HepG2 (cell line): ENCODE measurements around the gene TMEM62. TPM values are rescaled to one million over a fixed set of nuclear protein-coding genes. Genes with fewer than 3 reads are reported as not detected.

Experiments used
- ADNP ChIP-seq: sonication (generic); formaldehyde crosslinking; IDR thresholded peaks from 2 replicates; pipeline ENCODE4 v1.4.0; 2020; ENCODE audit warnings: missing genetic modification reagents
- BCL6 ChIP-seq: IDR thresholded peaks from 2 replicates; pipeline ENCODE4 v1.6.1; 2016; ENCODE audit warnings: missing genetic modification reagents, missing compliant biosample characterization
- DR1 ChIP-seq: sonication (generic); formaldehyde crosslinking; IDR thresholded peaks from 2 replicates; pipeline ENCODE4 v1.8.0; 2021; ENCODE audit warnings: mild to moderate bottlenecking, missing genetic modification reagents, inconsistent platforms
- ELF1 ChIP-seq: sonication (generic); formaldehyde crosslinking; IDR thresholded peaks from 2 replicates; pipeline ENCODE4 v1.4.0; 2020; ENCODE audit warnings: missing genetic modification reagents
- GFI1 ChIP-seq: sonication (generic); formaldehyde crosslinking; IDR thresholded peaks from 2 replicates; pipeline ENCODE4 v1.5.0; 2020; ENCODE audit warnings: missing genetic modification reagents, mild to moderate bottlenecking, borderline replicate concordance
- MBD4 ChIP-seq: IDR thresholded peaks from 2 replicates; pipeline ENCODE4 v1.6.1; 2012; ENCODE audit warnings: low read length, inconsistent platforms, borderline replicate concordance
- MED1 ChIP-seq: sonication (generic); formaldehyde crosslinking; IDR thresholded peaks from 2 replicates; pipeline ENCODE4 v1.4.0; 2020; ENCODE audit warnings: missing genetic modification reagents
- MED8 ChIP-seq: sonication (generic); formaldehyde crosslinking; IDR thresholded peaks from 2 replicates; pipeline ENCODE4 v1.8.1; 2023; ENCODE audit warnings: mild to moderate bottlenecking, missing genetic modification reagents; ENCODE audit not compliant: insufficient replicate concordance
- MXD1 ChIP-seq: sonication (generic); formaldehyde crosslinking; IDR thresholded peaks from 2 replicates; pipeline ENCODE4 v1.4.0; 2020; ENCODE audit warnings: mild to moderate bottlenecking, missing genetic modification reagents
- NRL ChIP-seq: sonication (generic); formaldehyde crosslinking; IDR thresholded peaks from 2 replicates; pipeline ENCODE4 v1.5.0; 2020; ENCODE audit warnings: missing genetic modification reagents, mild to moderate bottlenecking, moderate library complexity, borderline replicate concordance
- RBAK ChIP-seq: sonication (generic); formaldehyde crosslinking; IDR thresholded peaks from 2 replicates; pipeline ENCODE4 v1.5.1; 2020; ENCODE audit warnings: mild to moderate bottlenecking, missing genetic modification reagents
- REXO4 ChIP-seq: sonication (generic); formaldehyde crosslinking; IDR thresholded peaks from 2 replicates; pipeline ENCODE4 v1.8.0; 2022; ENCODE audit warnings: missing genetic modification reagents, mild to moderate bottlenecking, borderline replicate concordance
- SIN3B ChIP-seq: fragments of 150-350 bp; IDR thresholded peaks from 2 replicates; pipeline ENCODE4 v1.6.1; 2014; ENCODE audit warnings: low read length
- ZNF317 ChIP-seq: sonication (generic); formaldehyde crosslinking; IDR thresholded peaks from 2 replicates; pipeline ENCODE4 v1.5.0; 2020; ENCODE audit warnings: mild to moderate bottlenecking, missing genetic modification reagents
- ZNF510 ChIP-seq: sonication (generic); formaldehyde crosslinking; IDR thresholded peaks from 2 replicates; pipeline ENCODE4 v1.4.0; 2020; ENCODE audit warnings: low read depth, mild to moderate bottlenecking, missing genetic modification reagents
- ZNF609 ChIP-seq: sonication (generic); formaldehyde crosslinking; IDR thresholded peaks from 2 replicates; pipeline ENCODE4 v1.4.0; 2020; ENCODE audit warnings: mild to moderate bottlenecking, missing genetic modification reagents, borderline replicate concordance
- ZNF670 ChIP-seq: sonication (generic); formaldehyde crosslinking; IDR thresholded peaks from 2 replicates; pipeline ENCODE4 v1.8.0; 2022; ENCODE audit warnings: mild to moderate bottlenecking, missing genetic modification reagents, borderline replicate concordance
- ZNF720 ChIP-seq: sonication (generic); formaldehyde crosslinking; IDR thresholded peaks from 2 replicates; pipeline ENCODE4 v1.4.0; 2020; ENCODE audit warnings: missing genetic modification reagents
- ZSCAN12 ChIP-seq: sonication (generic); formaldehyde crosslinking; IDR thresholded peaks from 2 replicates; pipeline ENCODE4 v1.9.0; 2021; ENCODE audit warnings: mild to moderate bottlenecking, missing genetic modification reagents
- polyA plus RNA-seq, 8 experiments: library from polyadenylated mRNA; depleted of rRNA in 3 of 8; stranded (reverse) in 7 of 8; unstranded in 1 of 8; fragments of >200 nt; fragmentation: Illumina TruSeq in 4 of 8; extraction: Trizol in 4 of 8; gene quantifications; 2 replicates each; pipeline versions ENCODE4 v1.2.1 to v1.2.3, GENCODE V29; 2011 to 2016; ENCODE audit warnings: low read depth in 4 of 8, missing spikeins in 1 of 8, mixed read lengths in 1 of 8; ENCODE audit not compliant: insufficient read depth in 1 of 8
- total RNA-seq, 5 experiments: library from RNA; depleted of rRNA; stranded (reverse); fragments of >200 nt; fragmentation: Illumina TruSeq; extraction: Trizol; gene quantifications; 2 replicates each; pipeline ENCODE4 v1.2.3, GENCODE V29; 2016; ENCODE audit warnings: low read depth in 1 of 5
- TF ChIP-seq, protein P1 (sequence below): IDR thresholded peaks from 2 replicates; pipeline ENCODE4 v1.6.1; 2016; ENCODE audit warnings: low read depth
- TF ChIP-seq, protein P2 (sequence below), 2 experiments: sonication (generic) in 1 of 2; formaldehyde crosslinking in 1 of 2; IDR thresholded peaks; 2 replicates each; pipeline versions ENCODE4 v1.5.1 to v1.6.1; 2011 to 2020; ENCODE audit warnings: borderline replicate concordance in 1 of 2, low read depth in 1 of 2, low read length in 1 of 2, mild to moderate bottlenecking in 1 of 2, missing genetic modification reagents in 1 of 2, moderate library complexity in 1 of 2

Gene TMEM62
- total and polyA plus RNA-seq, 2 of the 13 experiments (the other 11 are each of a cell fraction or from before 2014, with no cell fraction given) = 14.2 to 20.9 TPM

DNA sequence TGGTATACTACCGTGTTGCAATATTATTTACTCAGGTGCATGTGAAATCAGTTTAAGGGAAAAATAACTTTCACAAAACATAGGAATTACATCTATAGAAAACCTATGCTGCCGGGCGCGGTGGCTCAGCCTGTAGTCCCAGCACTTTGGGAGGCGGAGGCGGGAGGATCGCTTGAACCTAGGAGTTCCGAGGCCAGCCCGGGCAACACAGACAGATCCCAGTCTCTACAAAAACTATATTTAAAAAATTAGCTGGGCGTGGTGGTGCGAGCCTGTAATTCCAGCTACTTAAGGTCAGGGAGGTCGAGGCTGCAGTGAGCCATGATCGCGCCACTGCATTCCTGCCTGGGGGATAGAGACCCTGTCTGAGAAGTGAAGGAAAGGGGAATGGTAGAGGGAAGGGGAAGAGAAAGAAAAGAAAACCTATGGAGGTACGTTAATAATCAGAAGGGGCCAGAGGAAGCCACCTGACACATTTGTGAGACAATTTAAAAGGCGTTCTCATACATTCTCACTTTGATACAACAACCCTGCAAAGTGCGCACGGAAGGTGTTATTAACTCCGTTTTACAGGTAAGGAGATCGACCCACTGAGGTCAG lies 456 bp upstream of the TMEM62 start (continued):
- no peak for TF ChIP-seq MED8 (CRISPR knock-in tag)
- no peak for TF ChIP-seq ELF1 (CRISPR knock-in tag)
- no peak for TF ChIP-seq MED1 (CRISPR knock-in tag)
- no peak for TF ChIP-seq ZNF510 (CRISPR knock-in tag)
- no peak for TF ChIP-seq SIN3B
- TF ChIP-seq ADNP = 0 out of 2 replicates have a peak, but pooled peaks have one; percentile 53
- TF ChIP-seq MXD1 = no peak; the same call in 1 of the 2 replicates
- TF ChIP-seq BCL6 = no peak
- no peak for TF ChIP-seq MBD4
- no peak for TF ChIP-seq REXO4 (CRISPR knock-in tag)
- TF ChIP-seq ZNF670 (CRISPR knock-in tag) = no peak
- TF ChIP-seq, protein P1, sequence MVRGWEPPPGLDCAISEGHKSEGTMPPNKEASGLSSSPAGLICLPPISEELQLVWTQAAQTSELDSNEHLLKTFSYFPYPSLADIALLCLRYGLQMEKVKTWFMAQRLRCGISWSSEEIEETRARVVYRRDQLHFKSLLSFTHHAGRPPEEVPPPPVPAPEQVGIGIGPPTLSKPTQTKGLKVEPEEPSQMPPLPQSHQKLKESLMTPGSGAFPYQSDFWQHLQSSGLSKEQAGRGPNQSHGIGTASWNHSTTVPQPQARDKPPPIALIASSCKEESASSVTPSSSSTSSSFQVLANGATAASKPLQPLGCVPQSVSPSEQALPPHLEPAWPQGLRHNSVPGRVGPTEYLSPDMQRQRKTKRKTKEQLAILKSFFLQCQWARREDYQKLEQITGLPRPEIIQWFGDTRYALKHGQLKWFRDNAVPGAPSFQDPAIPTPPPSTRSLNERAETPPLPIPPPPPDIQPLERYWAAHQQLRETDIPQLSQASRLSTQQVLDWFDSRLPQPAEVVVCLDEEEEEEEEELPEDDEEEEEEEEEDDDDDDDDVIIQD (CRISPR knock-in tag) = 0 out of 2 replicates have a peak, but pooled peaks have one; percentile 9
- TF ChIP-seq RBAK (CRISPR knock-in tag) = 0 out of 2 replicates have a peak, but pooled peaks have one; percentile 23
- TF ChIP-seq GFI1 (CRISPR knock-in tag) = no peak
- no peak for TF ChIP-seq ZNF720 (CRISPR knock-in tag)
- TF ChIP-seq DR1 (CRISPR knock-in tag) = no peak
- TF ChIP-seq, protein P2, sequence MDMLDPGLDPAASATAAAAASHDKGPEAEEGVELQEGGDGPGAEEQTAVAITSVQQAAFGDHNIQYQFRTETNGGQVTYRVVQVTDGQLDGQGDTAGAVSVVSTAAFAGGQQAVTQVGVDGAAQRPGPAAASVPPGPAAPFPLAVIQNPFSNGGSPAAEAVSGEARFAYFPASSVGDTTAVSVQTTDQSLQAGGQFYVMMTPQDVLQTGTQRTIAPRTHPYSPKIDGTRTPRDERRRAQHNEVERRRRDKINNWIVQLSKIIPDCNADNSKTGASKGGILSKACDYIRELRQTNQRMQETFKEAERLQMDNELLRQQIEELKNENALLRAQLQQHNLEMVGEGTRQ (IDR thresholded peaks at IDR 0.05; ENCODE audit: low read depth, low read length) = no peak
- TF ChIP-seq, protein P2 (CRISPR knock-in tag; IDR thresholded peaks at IDR 0.05; ENCODE audit: borderline replicate concordance) = no peak
- 0 out of 2 replicates have a peak, but pooled peaks have one; percentile 24 for TF ChIP-seq ZNF317 (CRISPR knock-in tag)
- no peak for TF ChIP-seq ZNF609 (CRISPR knock-in tag)
- no peak for TF ChIP-seq NRL (CRISPR knock-in tag)
- TF ChIP-seq ZSCAN12 (CRISPR knock-in tag) = no peak
